ENCODE data around the gene HARBI1.

HARBI1 gene, protein sequence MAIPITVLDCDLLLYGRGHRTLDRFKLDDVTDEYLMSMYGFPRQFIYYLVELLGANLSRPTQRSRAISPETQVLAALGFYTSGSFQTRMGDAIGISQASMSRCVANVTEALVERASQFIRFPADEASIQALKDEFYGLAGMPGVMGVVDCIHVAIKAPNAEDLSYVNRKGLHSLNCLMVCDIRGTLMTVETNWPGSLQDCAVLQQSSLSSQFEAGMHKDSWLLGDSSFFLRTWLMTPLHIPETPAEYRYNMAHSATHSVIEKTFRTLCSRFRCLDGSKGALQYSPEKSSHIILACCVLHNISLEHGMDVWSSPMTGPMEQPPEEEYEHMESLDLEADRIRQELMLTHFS

DNA sequence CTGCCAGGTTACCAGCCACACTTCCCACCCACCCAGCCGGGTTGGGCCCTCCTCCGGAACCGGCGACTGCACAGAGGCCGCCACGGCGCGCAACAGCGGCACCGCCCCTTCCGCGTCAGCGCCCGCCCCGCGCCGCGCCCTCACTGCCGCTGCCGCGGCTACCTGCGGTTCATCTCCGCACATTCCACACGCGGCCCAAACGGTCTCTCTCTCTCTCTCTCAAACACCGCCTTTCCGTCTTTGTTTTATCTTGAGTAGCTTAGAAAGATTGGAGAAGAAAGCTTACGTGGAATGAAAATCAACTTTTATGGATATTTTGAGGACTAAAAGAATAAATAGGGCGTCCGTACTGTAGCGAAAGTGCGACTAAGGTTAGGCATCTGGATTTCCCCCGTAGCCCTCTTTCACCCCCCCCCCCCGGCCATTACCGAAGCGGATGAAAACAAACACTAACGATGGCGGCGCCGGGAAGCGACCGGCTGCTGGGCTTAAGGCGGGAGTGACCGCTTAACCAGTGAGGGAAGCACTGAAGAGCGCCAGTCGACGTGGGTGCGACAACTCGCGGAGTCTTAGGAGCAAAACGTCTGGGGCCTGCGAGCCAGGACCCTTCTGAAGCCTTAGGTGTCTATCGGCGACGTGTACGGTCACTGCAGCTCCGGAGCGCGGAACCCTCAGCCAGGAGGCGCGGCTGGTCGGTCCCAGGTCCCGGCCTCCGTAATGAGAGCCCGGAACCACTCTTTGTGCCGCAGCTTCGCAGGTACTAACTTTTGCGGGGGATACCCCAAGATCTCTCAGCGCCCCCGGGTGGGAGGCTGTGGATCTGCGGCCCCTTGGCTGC lies at the start of gene HARBI1, which contains the start of gene ATG13:
HARBI1 (minus strand) TSS at position 94 of the 838 bp plus-strand sequence. CDS start 990 bp downstream, outside the sequence.
ATG13 (plus strand) TSS at position 420 of the 838 bp plus-strand sequence. CDS start 26,739 bp downstream, outside the sequence.
- peak; percentile 97 for DNase-seq (ENCODE audit: low spot score)

DNA sequence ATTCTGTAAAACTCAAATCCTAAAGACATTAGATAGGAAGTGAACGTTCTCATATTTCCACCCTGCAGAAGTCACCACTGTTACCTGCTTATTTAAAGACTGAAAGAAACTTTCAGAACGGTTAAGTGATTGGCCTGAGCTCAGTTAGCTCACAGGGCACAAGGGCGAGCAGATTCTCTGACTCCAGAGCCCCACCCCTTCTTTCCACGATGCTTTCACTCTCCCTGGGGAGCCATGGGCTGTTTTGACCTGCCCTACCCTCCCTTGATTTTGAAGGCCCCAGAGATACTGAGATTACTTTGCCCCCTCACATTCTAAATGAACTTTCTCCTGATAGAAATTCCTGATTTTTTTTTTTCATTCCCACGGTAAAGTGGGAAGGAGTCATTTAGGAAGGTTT lies 49.5 kb upstream of the HARBI1 start:
- DNase-seq (ENCODE audit: low spot score): no peak

DNA sequence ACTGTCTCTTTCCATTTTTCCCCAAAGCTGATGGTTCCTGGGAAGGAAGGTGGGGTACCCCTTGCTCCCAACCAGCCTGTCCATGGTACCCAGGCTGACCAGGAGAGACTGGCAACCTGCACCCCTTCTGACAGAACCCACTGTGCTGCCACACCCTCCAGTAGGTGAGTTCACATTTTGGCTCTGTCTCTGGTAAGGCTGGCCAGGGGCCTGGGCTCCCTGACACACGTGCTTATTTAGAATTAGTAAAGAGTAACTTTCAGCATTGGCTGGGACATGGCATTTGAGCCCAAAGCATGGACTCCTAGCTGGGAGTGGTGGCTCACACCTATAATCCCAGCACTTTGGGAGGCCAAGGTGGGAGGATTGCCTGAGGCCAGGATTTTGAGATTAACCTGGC lies 48.3 kb upstream of the HARBI1 start:
- no peak for DNase-seq (ENCODE audit: low spot score)

DNA sequence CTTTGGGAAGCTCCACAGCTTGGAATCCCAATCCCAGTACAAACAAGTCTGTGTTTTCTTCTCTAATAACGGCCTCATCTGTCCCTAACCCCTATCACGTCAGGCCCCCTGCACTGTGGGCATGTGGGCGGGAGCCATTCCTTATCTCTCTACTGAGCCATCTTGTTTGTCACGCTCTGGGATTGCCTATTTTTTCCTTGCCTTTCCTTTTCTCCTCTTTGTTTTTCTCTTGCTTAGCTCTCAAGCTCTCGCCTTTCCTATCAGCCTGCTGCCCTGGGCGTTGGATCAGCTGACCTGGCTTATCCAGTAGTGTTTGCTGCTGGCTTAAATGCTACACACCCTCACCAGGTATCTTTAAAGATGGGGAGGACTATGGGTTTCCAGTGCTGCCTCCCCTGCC lies 47.6 kb upstream of the HARBI1 start:
- no peak for DNase-seq (ENCODE audit: low spot score)

DNA sequence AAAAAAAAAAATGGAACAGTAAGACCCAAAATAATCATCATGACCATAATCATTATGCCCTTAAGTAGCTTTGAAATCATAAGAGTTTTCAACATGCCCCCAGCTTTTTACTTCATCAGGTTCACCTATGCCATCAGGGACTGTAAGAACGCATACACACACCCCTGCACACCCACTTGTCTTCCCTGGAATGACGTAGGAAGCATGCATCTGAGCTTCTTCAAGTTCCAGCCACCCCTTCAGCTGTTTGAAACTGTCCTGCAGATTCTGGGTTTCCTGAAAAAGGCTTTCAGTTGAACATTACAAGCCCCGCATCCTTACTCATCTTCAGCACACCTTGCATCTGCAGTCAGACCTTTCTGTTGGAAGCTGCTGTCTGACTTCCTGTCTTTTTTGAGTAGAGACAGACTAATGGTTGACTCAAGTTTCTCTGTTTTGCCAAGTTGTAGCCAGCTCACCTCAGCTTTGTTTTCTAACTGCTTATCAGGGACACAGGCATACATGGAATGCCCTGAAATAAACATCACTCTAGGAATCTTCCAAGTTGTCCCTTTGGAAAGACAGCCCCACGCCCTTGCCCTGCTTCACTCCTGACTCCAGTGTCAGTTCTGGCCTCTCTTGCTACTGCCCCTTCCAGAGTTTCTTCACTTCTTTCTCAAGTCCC lies 46.4 kb upstream of the HARBI1 start:
- no peak for DNase-seq (ENCODE audit: low spot score)

DNA sequence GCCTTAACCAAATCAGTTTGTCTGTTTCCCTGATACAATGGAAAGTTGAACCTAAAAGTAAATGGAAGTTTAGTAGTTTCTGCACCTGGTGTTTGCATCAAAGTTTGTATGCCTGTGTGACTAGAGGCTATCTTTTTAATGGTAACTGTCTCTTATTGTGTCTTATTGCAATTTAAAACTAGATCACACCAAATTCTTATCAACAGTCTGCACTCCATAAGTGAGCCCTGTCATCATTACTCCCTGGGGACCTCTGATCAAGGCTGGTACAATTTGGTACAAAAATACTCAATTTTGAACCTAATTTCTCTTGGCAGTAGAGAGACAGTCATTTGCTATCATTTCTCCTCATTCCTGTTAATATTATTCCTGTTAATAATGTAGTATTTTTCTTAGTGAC lies 45.3 kb upstream of the HARBI1 start:
- no peak for DNase-seq (ENCODE audit: low spot score)

DNA sequence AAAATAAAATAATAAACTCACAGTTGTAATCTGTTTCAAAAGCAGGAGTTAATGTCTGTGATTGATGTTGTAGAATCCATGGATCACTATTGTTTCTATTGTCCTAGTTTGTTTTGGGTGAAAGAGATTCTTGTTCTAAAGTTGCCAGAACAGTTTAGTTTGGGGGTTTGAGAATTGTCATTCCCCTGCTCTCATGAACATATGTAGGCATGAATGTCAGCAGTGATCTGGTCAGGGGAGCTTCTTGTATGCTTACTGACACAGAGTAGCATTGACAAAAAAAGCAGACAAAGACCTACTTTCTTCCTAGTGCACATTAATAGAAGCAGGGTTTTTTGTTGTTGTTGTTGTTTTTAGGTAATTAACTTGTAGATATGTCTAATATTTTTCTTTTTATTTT lies 44.8 kb upstream of the HARBI1 start:
- DNase-seq (ENCODE audit: low spot score): no peak

DNA sequence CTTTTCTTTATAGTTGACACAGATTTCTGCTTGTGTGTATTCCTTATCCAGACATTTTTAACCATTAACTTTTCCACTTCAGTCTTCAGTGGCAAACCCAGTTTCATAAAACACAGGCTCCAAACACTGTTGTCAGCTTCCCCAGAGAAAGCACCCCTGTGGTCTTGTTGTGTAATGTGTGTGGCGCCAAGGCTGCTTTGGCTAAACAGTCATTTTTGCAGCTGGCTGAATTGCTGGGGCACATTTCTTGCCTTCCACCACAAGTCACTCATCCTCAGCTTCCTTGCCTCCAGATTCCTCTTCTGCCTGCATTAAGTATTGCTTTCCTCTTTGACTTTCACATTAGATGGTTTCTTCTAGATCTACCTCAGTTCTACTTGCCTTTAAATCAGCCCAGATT lies 42.9 kb upstream of the HARBI1 start:
- DNase-seq (ENCODE audit: low spot score): no peak

DNA sequence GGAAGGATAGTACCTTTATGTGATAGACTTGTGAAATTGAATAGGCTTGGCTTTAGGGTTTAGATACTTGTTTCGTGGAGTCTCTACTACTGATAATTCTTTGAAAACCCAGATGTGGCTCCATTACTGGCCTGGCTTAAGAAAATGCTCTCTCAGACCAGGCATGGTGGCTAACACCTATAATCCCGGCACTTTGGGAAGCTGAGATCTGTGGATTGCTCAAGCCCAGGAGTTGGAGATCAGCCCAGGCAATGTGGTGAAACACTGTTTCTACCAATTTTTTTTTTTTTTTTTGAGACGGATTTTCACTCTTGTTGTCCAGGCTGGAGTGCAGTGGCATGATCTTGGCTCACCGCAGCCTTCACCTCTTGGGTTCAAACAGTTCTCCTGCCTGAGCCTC lies 41.2 kb upstream of the HARBI1 start:
- no peak for DNase-seq (ENCODE audit: low spot score)

DNA sequence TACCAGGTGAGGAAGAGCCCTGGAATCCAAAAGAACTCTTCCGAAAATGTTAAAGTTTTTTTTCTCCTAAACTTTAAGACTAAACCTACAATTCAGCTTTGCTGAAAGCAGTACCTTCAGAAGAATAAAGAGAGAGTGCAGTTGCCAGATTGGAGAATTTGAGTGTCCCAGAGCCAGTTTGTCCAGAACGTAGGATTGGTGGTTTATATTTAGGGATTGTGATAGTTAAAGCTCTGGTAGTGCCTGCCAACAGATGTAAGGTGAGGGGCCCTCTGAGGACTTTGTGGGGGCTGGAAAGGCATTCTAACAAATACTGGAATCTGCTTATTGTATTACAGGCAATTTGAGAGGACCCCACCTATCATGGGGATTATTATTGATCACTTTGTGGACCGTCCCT lies 40.2 kb upstream of the HARBI1 start:
- no peak for DNase-seq (ENCODE audit: low spot score)

DNA sequence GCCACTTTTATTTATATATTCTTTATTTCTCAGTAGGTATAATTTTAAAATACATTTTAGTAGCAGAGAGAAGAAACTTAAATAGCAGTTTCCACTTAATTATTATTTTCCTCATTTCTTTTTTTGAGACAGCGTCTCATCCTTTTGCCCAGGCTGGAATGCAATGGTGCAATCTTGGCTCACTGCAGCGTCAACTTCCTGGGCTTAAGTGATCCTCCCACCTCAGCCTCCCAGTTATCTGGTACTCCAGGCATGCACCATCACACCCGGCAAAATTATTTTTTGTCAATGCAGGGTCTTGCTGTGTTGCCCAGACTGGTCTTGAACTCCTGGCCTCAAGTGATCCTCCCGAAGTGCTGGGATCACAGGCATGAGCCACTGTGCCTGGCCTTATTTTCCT lies 38.6 kb upstream of the HARBI1 start:
- DNase-seq (ENCODE audit: low spot score): no peak

DNA sequence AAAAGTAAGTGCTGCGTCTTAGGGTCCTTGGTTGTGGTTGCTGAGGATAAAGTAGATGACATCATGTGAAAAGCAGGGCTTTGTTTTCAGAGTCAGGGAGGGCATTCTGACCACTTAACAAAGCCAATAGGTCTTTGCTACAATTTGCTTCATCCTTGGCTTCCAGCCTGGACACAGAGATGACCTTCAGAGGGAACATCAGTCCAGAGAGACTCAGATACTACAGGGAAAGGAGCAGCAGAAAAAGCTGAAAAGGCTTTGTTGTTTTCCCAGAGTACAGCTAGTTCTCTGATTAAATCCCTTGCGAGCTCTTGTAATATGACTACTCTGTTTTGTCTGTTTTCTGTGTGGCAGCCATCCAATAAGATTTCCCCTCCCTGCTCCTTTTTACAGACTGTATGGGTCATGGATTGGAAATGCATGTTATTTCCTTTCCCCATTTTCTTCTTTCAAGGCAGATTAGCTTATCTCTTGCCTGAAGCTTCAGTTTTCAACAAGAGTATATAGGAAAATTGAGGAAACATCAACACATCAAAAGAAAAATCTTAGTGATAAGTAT lies 32.2 kb upstream of the HARBI1 start:
- no peak for DNase-seq (ENCODE audit: low spot score)

DNA sequence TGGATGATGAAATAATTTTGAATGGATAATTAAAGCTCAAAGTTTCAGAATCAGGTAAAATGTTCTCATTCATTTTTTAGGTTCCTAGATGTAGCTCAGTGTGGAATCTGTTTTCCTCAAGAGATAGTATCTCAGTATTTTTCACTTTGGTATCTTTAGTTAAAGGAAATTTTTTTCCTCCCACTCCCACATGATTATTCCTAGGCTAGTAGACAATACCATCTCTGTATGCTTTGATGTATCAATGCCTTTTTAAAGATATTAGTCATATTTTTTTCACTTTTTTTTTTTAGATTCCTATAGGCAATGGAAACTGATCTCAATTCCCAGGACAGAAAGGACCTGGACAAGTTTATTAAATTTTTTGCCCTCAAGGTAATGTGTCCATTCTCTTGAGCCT lies 27.0 kb upstream of the HARBI1 start:
- no peak for DNase-seq (ENCODE audit: low spot score)

DNA sequence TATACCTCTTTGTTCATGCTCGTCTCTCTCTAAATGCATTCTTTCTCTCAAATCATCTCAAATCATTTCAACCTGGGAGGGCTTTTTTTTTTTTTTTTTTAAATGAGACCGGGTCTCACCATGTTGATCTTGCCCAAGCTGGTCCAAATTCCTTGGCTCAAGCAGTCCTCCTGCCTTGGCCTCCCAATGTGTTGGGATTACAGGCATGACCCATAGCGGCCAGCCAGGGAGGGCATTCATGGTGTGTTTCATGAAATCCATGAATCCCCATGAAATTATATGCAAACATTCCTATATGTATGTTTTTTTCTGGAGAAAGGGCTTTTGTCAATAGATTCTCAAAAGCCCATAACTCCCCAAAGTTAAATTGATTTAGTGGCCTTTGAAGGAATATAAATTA lies 26.5 kb upstream of the HARBI1 start:
- no peak for DNase-seq (ENCODE audit: low spot score)

DNA sequence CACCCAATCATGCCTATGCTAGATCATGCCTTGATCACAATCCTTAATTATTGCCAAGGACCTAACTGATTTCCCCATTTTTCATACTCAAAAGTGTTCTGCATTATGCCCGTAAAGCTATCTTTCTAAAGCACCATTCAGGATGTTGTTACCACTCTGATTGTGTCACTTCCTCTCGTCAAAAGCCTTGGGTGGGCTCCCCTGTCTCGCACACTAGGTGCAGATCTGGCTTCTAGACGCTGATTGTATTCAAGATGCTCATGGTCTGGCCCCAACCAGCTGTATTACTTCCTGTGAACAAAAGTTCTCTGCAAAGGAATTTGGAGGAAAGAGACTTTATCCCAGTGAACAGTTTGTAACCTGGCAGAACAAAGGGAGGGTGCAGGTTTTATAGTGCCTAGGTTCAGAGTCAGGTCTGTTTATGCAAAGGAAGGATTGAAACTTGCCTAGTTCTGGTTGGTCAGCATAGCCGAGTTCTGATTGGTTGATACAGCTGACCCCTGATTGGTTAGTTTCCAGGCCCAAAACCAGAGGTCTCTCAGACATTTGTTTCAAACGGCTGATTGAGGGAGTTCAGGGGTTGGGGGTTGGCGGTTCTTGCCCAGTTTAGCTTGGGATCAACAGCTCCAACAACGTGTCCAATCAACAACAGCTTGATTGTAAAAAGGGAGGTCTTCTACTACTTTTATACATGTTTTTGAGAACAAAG lies 25.8 kb upstream of the HARBI1 start:
- no peak for DNase-seq (ENCODE audit: low spot score)

DNA sequence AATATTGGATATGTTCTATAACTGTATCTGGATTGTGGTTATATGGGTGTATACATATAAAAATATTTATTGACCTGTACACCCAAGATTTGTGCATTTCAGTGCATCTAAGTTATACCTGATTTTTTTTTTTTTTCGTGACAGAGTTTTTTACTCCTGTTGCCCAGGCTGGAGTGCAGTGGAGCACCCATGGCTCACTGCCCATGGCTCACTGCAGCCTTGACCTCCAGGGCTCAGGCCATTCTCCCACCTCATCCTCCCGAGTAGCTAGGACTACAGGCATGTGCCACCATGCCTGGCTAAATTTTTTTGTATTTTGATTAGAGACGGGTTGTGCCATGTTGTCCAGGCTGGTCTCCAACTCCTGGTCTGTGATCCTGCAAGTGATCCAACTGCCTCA lies 24.6 kb upstream of the HARBI1 start:
- DNase-seq (ENCODE audit: low spot score): no peak

DNA sequence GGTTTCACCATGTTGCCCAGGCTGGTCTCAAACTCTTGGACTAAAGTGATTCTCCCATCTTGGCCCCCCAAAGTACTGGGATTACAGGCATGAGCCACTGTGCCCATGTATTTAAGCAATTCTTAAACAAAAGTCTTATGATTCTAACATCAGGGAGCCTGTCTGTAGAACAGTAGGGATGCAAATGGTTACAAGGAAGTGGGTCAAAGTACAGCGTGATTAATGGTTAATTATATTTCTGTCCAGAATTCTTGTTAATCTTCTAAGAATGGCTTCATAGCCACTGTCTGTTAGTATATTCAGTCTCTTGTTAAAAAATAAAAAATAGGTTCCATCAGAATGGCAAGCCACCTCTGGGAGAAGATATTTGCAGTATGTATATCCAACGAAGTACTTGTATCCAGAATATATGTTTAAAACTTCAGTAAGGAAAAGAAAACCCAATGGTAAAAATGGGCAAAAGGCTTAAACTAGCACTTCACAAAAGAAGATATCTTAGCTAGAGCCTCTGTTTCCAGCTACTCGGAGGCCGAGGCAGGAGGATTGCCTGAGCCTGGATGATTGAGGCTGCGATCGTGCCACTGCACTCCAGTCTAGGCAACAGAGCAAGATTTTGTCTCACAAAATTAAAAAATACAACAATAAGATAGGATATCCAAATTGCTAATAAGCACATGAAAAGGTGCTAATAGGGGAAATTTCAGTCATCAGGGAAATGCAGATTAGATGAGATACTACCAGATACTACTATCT lies 23.2 kb upstream of the HARBI1 start:
- no peak for DNase-seq (ENCODE audit: low spot score)

DNA sequence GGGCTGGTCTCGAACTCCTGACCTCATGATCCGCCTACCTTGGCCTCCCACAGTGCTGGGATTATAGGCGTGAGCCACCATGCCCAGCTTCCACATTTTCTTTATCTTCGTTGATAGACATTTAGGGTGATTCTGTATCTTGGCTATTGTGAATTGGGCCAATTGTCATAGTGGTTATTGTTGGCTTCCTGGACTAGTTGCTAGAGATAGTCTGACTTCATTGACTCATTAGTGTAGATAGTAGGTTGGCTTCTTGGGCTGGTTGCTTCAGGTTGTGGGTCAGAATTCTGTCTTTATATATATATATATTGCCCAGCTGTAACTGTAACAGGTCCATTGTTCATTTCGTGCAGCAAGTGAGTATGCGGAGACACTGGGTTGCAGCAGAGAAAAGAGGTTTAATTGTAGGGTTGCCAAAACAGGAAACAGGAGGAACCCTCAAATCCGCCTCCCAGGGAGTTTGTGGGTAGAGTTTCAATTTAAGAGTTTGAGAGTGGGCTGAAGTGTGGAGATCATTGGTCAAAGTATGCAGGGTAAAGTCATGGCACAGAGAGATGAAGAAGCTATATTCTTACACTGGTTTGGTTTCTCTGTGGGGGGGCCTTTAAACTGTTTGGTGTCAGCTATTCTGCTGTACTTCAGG lies 22.3 kb upstream of the HARBI1 start:
- no peak for DNase-seq (ENCODE audit: low spot score)

DNA sequence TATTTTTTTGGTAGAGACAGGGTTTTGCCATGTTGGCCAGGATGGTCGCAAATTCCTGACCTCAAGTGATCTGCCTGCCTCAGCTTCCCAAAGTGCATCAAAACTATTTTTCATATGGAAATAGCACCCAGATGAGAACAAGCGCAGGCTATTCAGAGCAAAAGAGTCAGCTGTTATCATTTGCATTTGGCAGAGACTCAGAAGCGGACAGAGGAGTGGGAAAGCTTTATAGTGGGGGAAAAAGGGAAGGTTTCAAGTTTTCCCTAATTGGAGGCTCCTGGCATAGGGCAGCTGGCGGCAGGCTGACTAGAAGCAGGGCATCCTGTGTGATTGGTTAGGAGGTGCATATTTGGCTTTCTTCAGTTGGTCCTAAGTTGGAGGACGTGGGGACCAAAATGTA lies 20.5 kb upstream of the HARBI1 start:
- DNase-seq (ENCODE audit: low spot score): no peak

DNA sequence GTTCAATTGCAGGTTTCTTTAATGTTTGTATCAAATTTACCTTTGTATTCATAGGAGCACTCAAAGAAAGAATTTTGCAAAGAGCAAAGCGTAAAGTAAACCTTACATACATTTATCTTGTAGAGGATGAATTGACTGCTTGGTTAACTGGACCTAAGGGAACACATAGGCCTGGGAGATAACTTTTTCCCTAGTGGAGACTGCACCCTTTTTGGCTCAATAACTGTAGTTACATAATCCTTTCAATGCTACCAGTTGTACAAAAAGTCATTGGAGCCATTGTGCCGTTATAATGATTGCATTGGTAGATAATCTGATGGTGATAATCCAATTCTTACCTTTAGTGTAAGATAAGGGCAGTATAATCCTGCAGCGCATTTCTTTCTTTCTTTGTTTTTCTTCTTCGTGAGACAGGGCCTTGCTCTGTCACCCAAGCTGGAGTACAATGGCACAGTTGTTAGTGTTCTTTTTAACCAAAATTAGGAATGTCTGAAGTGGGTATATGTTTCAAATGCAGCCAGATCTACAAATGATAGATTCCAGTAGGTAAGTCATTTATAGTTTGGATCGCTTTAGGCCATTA lies 18.6 kb upstream of the HARBI1 start:
- no peak for DNase-seq (ENCODE audit: low spot score)

Data from iPS-NIHi11 (cell line).